ENCODE data around the gene ANKMY1. TPM values are rescaled to one million over a fixed set of nuclear protein-coding genes. Genes with fewer than 3 reads are reported as not detected.

The ANKMY1 gene
- total and polyA plus RNA-seq, 2 of the 13 experiments (the other 11 are each of a cell fraction or from before 2014, with no cell fraction given), result 11.7 to 18.8 TPM

DNA sequence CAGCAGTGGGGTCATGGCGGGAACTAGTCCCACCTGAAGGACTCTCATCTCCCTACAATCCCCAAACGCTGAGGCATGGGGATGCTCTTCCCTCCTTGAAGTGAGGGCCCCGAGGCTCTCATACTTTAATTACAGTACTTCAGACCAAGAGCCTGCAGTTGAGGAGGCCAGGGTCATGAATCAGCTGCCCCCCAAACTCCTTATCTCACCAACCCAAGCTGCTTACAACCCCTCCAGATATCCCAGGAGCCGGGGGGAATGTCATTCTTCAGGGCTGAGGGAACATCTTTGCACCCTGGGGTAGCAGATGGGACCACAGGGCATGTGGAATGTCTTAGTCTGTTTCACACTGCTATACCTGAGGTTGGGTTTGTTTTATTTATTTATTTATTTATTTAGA is 26.0 kb upstream of the ANKMY1 start (continued):
- TF ChIP-seq, protein P1, sequence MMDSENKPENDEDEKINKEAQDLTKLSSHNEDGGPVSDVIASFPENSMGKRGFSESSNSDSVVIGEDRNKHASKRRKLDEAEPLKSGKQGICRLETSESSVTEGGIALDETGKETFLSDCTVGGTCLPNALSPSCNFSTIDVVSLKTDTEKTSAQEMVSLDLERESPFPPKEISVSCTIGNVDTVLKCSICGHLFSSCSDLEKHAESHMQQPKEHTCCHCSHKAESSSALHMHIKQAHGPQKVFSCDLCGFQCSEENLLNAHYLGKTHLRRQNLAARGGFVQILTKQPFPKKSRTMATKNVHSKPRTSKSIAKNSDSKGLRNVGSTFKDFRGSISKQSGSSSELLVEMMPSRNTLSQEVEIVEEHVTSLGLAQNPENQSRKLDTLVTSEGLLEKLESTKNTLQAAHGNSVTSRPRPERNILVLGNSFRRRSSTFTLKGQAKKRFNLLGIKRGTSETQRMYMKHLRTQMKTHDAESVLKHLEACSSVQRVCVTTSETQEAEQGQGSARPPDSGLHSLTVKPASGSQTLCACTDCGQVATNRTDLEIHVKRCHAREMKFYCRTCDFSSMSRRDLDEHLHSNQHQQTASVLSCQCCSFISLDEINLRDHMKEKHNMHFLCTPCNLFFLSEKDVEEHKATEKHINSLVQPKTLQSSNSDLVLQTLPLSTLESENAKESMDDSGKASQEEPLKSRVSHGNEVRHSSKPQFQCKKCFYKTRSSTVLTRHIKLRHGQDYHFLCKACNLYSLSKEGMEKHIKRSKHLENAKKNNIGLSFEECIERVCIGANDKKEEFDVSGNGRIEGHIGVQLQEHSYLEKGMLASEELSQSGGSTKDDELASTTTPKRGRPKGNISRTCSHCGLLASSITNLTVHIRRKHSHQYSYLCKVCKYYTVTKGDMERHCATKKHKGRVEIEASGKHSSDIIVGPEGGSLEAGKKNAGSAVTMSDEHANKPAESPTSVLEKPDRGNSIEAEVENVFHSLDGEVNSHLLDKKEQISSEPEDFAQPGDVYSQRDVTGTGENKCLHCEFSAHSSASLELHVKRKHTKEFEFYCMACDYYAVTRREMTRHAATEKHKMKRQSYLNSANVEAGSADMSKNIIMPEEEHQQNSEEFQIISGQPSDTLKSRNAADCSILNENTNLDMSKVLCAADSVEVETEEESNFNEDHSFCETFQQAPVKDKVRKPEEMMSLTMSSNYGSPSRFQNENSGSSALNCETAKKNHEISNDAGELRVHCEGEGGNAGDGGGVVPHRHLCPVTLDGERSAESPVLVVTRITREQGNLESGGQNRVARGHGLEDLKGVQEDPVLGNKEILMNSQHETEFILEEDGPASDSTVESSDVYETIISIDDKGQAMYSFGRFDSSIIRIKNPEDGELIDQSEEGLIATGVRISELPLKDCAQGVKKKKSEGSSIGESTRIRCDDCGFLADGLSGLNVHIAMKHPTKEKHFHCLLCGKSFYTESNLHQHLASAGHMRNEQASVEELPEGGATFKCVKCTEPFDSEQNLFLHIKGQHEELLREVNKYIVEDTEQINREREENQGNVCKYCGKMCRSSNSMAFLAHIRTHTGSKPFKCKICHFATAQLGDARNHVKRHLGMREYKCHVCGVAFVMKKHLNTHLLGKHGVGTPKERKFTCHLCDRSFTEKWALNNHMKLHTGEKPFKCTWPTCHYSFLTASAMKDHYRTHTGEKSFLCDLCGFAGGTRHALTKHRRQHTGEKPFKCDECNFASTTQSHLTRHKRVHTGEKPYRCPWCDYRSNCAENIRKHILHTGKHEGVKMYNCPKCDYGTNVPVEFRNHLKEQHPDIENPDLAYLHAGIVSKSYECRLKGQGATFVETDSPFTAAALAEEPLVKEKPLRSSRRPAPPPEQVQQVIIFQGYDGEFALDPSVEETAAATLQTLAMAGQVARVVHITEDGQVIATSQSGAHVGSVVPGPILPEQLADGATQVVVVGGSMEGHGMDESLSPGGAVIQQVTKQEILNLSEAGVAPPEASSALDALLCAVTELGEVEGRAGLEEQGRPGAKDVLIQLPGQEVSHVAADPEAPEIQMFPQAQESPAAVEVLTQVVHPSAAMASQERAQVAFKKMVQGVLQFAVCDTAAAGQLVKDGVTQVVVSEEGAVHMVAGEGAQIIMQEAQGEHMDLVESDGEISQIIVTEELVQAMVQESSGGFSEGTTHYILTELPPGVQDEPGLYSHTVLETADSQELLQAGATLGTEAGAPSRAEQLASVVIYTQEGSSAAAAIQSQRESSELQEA (CRISPR knock-in tag; IDR thresholded peaks at IDR 0.05; ENCODE audit: not compliant biosample characterization), result no peak

DNA sequence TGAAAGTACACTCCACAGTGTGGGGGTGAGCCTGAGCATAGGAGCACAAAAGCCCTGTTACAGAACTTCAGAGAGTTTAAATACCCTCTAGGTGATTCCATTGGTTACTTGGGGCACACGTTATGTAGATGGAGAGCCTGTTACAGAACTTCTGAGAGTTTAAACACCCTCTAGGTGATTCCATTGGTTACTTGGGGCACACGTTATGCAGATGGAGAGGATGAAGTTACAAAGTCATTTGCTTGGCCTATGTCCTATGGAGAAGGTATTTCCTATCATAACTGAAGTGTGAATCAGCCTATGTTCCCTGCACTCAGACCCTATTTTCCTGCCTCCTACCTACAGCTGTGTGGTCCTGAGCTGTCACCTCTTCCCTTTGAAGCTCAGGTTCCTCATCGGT is 25.0 kb upstream of the ANKMY1 start:
- Histone ChIP-seq H2AFZ (ENCODE audit: low read length) (no peak overlapping the region), H3K9me3 (ENCODE audit: low read length) (no peaks in the 10 kb centered on the region), H3K36me3 (replicated peaks in 1 of 2; ENCODE audit: control insufficient read depth in 1 of 2, insufficient read depth in 2 of 2, low read length in 2 of 2) (peaks cover 2 to 3% of the 10 kb centered on the region in 2 experiments; a peak in 1 of 5 replicates), H3K4me2 (ENCODE audit: low read depth, low read length) (no peak overlapping the region), H4K20me1 (ENCODE audit: insufficient read depth, low read length) (peaks cover 19% of the 10 kb centered on the region; the same call in 1 of the 2 replicates), H3K9ac (ENCODE audit: insufficient read depth, low read depth, low read length) (no peak overlapping the region), H3K4me1 (ENCODE audit: insufficient read depth, low read length) (peaks cover 72% of the 10 kb centered on the region), H3K27me3 (ENCODE audit: control insufficient read depth in 1 of 2, insufficient read depth in 2 of 2, low read length in 2 of 2) (peaks cover 0 to 4% of the 10 kb centered on the region in 2 experiments; a peak in 1 of 5 replicates), H3K4me3 (replicated peaks in 1 of 3; ENCODE audit: insufficient read depth in 1 of 3, low read depth in 2 of 3, low read length in 3 of 3) (no peak overlapping the region), H3K27ac (ENCODE audit: extremely low read length, insufficient read depth, low read length) (no peak overlapping the region), H3K79me2 (ENCODE audit: insufficient read depth, low read length) (peaks cover 60% of the 10 kb centered on the region)
- DNase-seq (ENCODE audit: low spot score) (no peak), FAIRE-seq (no peak), ATAC-seq (no peak)
- in situ Hi-C loops (cut with HindIII; ENCODE audit: extremely low pct_ligation_motif_present, low pct_unique_long_range_greater_than_20kb), result no loop called here
- TF ChIP-seq PCBP2 (optimal IDR thresholded peaks at IDR 0.05; ENCODE audit: low read depth, low read length, poor library complexity, severe bottlenecking) (no peak), KDM2A (CRISPR knock-in tag; IDR thresholded peaks at IDR 0.05; ENCODE audit: borderline replicate concordance, low read depth) (no peak), SRSF4 (IDR thresholded peaks at IDR 0.05; ENCODE audit: low read depth, low read length, poor library complexity, severe bottlenecking) (no peak)
- TF ChIP-seq, protein P2, sequence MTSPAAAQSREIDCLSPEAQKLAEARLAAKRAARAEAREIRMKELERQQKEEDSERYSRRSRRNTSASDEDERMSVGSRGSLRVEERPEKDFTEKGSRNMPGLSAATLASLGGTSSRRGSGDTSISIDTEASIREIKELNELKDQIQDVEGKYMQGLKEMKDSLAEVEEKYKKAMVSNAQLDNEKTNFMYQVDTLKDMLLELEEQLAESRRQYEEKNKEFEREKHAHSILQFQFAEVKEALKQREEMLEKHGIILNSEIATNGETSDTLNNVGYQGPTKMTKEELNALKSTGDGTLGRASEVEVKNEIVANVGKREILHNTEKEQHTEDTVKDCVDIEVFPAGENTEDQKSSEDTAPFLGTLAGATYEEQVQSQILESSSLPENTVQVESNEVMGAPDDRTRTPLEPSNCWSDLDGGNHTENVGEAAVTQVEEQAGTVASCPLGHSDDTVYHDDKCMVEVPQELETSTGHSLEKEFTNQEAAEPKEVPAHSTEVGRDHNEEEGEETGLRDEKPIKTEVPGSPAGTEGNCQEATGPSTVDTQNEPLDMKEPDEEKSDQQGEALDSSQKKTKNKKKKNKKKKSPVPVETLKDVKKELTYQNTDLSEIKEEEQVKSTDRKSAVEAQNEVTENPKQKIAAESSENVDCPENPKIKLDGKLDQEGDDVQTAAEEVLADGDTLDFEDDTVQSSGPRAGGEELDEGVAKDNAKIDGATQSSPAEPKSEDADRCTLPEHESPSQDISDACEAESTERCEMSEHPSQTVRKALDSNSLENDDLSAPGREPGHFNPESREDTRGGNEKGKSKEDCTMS (CRISPR knock-in tag; conservative IDR thresholded peaks at IDR 0.05), result no peak
- CTCF ChIA-PET (ENCODE audit: low intra/inter-chr PET ratio, low total read pairs), result no interaction called here
- intact Hi-C loops (cut with micrococcal nuclease; ENCODE audit: unreplicated experiment), result no loop called here
- POLR2A ChIA-PET, result interaction anchor here (1.4 to 2.5 kb wide), 2 partner anchors 17 to 22 kb away, joined by 4 to 9 read pairs; no protein-coding TSS in a partner anchor
- no TSS peak for BruUV-seq (replicated peaks)
- 90% methylated on average over 3 of the region's 3 CpGs for WGBS (ENCODE audit: low lambda C conversion rate)

Measured in HepG2 (cell line).